GM12878 (cell line): Measurements from ENCODE around the gene SORCS2. TPM values are rescaled to one million over a fixed set of nuclear protein-coding genes. Genes with fewer than 3 reads are reported as not detected.

Source experiments
- ATAC-seq: fragments of 200-7000 bp; cut with Tn5 transposase; 3 replicates; pipeline ENCODE4 v1.9.1; 2020; ENCODE audit warnings: mild to moderate bottlenecking, moderate library complexity
- BruUV-seq: library from RNA; stranded (reverse); fragments of 400-500 nt; replicated peaks from 2 replicates; lab custom pipeline; 2021; lab: Mats Ljungman, UMichigan
- CTCF ChIA-PET: fragments of 300-600 bp; sonication (Branson Sonifier 250); formaldehyde crosslinking; extraction: SDS; loops from one replicate; lab custom pipeline; 2021; ENCODE audit warnings: inconsistent platforms; lab: Yijun Ruan, JAX
- POLR2A ChIA-PET: fragments of 350-600 bp; formaldehyde crosslinking; extraction: SDS; loops from one replicate; lab custom pipeline; 2021; ENCODE audit warnings: inconsistent platforms; lab: Charles Lee
- RAD21 ChIA-PET: fragments of 300-600 bp; sonication (Branson Sonifier 250); formaldehyde crosslinking; loops from one replicate; lab custom pipeline; 2023; ENCODE audit warnings: antibody characterized with exemption; ENCODE audit not compliant: unreplicated experiment; lab: Charles Lee
- SMC1A ChIA-PET: fragments of 300-600 bp; sonication (Branson Sonifier 250); formaldehyde crosslinking; loops from one replicate; lab custom pipeline; 2023; ENCODE audit not compliant: unreplicated experiment, uncharacterized antibody; lab: Charles Lee
- DNase-seq: peaks from one replicate; pipeline ENCODE4 v3.0.0-alpha.2; 2011; ENCODE audit warnings: low read depth, low spot score
- FAIRE-seq: peaks from 3 replicates; lab custom pipeline; 2011; peaks lifted over from hg19 to GRCh38; lab: Jason Lieb, UNC
- H2AFZ ChIP-seq: 2 replicates; pipeline ENCODE4 v1.6.0; 2011; ENCODE audit warnings: low read depth, low read length, control low read depth; ENCODE audit not compliant: control insufficient read depth
- H3K27ac ChIP-seq: 2 replicates; pipeline ENCODE4 v1.5.1; 2011; ENCODE audit warnings: control low read depth; ENCODE audit not compliant: control insufficient read depth, insufficient read depth
- H3K27me3 ChIP-seq, 2 experiments: replicated peaks in 1 of 2; 2 replicates each; pipeline versions ENCODE4 v1.6.0 to v1.6.1; 2011; ENCODE audit warnings: low read length in 1 of 2; ENCODE audit not compliant: control insufficient read depth in 2 of 2, insufficient read depth in 2 of 2
- H3K36me3 ChIP-seq, 2 experiments: 2 replicates each; pipeline ENCODE4 v1.5.1; 2011; ENCODE audit warnings: low read length in 1 of 2; ENCODE audit not compliant: control insufficient read depth in 2 of 2, insufficient read depth in 2 of 2
- H3K4me1 ChIP-seq: 2 replicates; pipeline ENCODE4 v1.6.1; 2011; ENCODE audit warnings: mild to moderate bottlenecking, low read length, moderate library complexity, mixed read lengths; ENCODE audit not compliant: control insufficient read depth, insufficient read depth
- H3K4me2 ChIP-seq: 2 replicates; pipeline ENCODE4 v1.6.0; 2011; ENCODE audit warnings: control low read depth; ENCODE audit not compliant: control insufficient read depth, insufficient read depth
- H3K4me3 ChIP-seq: fragments of 200-600 bp; sonication (generic); 2 replicates; pipeline ENCODE4 v1.5.1; 2016
- H3K79me2 ChIP-seq: 2 replicates; pipeline ENCODE4 v1.6.0; 2011; ENCODE audit warnings: low read length; ENCODE audit not compliant: control insufficient read depth, insufficient read depth
- H3K9ac ChIP-seq: 2 replicates; pipeline ENCODE4 v1.8.0; 2011; ENCODE audit warnings: low read length, control low read depth, mixed read lengths; ENCODE audit not compliant: control insufficient read depth, insufficient read depth
- H3K9me3 ChIP-seq: replicated peaks from 3 replicates; pipeline ENCODE4 v1.5.1; 2011; ENCODE audit warnings: mild to moderate bottlenecking, low read length; ENCODE audit not compliant: control insufficient read depth, insufficient read depth
- H4K20me1 ChIP-seq: 2 replicates; pipeline ENCODE4 v1.6.0; 2011; ENCODE audit not compliant: control insufficient read depth, insufficient read depth
- CUX1 ChIP-seq: IDR thresholded peaks from 2 replicates; pipeline ENCODE4 v1.6.1; 2012; ENCODE audit warnings: improper control_type of control experiment, low read depth, low read length; ENCODE audit not compliant: insufficient replicate concordance
- GABPA ChIP-seq: IDR thresholded peaks from 2 replicates; pipeline ENCODE4 v1.6.1; 2014; ENCODE audit warnings: antibody characterized with exemption, low read depth, mild to moderate bottlenecking, inconsistent platforms
- RELB ChIP-seq: fragments of 450-650 bp; IDR thresholded peaks from 2 replicates; pipeline ENCODE4 v1.6.1; 2017; ENCODE audit warnings: low read depth, mild to moderate bottlenecking, moderate library complexity
- SIX5 ChIP-seq: IDR thresholded peaks from 2 replicates; pipeline ENCODE4 v1.6.1; 2011; ENCODE audit warnings: mild to moderate bottlenecking, low read depth, low read length, moderate library complexity; ENCODE audit not compliant: severe bottlenecking
- WGBS: methylation state at CpG from one replicate; pipeline ENCODE4 v1.1.6; 2016; ENCODE audit warnings: low lambda C conversion rate; ENCODE audit not compliant: insufficient replicate concordance, insufficient coverage; ENCODE audit errors: missing lambda C conversion rate; 5-methylcytosine and 5-hydroxymethylcytosine counted together
- in situ Hi-C: fragments of 300-500 bp; cut with MboI; formaldehyde crosslinking; loops from 9 replicates; pipeline ENCODE4 v1.14.3; 2018; ENCODE audit warnings: mixed read lengths
- intact Hi-C: fragments of 100-400 bp; cut with micrococcal nuclease; formaldehyde crosslinking; loops from one replicate; pipeline ENCODE4 v1.14.2; 2022; ENCODE audit not compliant: unreplicated experiment
- polyA plus RNA-seq, 11 experiments: library from polyadenylated mRNA; depleted of rRNA in 4 of 11; unstranded in 6 of 11; stranded (reverse) in 5 of 11; fragments of >200 nt; fragmentation: Nextera tagmentation in 4 of 11; fragmentation: Illumina TruSeq in 1 of 11; extraction: Ambion mirVana in 4 of 11; extraction: Trizol in 1 of 11; gene quantifications; 1 replicate in 1 of 11; 2 replicates in 10 of 11; pipeline versions ENCODE4 v1.2.1 to v1.2.3, GENCODE V29; 2011 to 2016; ENCODE audit warnings: inconsistent platforms in 2 of 11, missing spikeins in 2 of 11, low read depth in 1 of 11
- total RNA-seq, 4 experiments: library from RNA; depleted of rRNA in 3 of 4; stranded (reverse); fragments of >200 nt in 3 of 4; fragmentation: Illumina TruSeq in 1 of 4; extraction: Trizol in 1 of 4; gene quantifications; 2 replicates each; pipeline versions ENCODE4 v1.2.1 to v1.2.3, GENCODE V29; 2013 to 2021
- TF ChIP-seq, protein P1 (sequence below): IDR thresholded peaks from 2 replicates; pipeline ENCODE4 v1.6.1; 2011; ENCODE audit warnings: low read depth, low read length, improper control_type of control experiment, borderline replicate concordance

Gene SORCS2
- total and polyA plus RNA-seq, 10 of the 15 experiments (the other 5 are each of a cell fraction or from before 2014, with no cell fraction given) = 0.01 to 0.15 (median 0.05) TPM; not detected in 5

GRCh38 chr4:7535094-7535493 lies 342.8 kb downstream of the SORCS2 start:
- CTCF ChIA-PET = no interaction called here
- ATAC-seq (no peak), FAIRE-seq (no peak), DNase-seq (no peak)
- no TSS peak for BruUV-seq
- no peaks in the 10 kb centered on the region for H3K4me1 ChIP-seq
- H2AFZ ChIP-seq = no peak overlapping the region
- no peak overlapping the region for H3K4me2 ChIP-seq
- no peaks in the 10 kb centered on the region for H3K79me2 ChIP-seq
- SMC1A ChIA-PET = no interaction called here
- POLR2A ChIA-PET = no interaction called here
- H3K9ac ChIP-seq = no peak overlapping the region
- H3K36me3 ChIP-seq = no peaks in the 10 kb centered on the region
- H3K4me3 ChIP-seq = no peak overlapping the region
- H3K27me3 ChIP-seq = no peaks in the 10 kb centered on the region
- RAD21 ChIA-PET = no interaction called here
- intact Hi-C loops (no loop called here), in situ Hi-C loops (no loop called here)
- H3K9me3 ChIP-seq = no peaks in the 10 kb centered on the region
- no peaks in the 10 kb centered on the region for H4K20me1 ChIP-seq
- no peak overlapping the region for H3K27ac ChIP-seq
- TF ChIP-seq, protein P1, sequence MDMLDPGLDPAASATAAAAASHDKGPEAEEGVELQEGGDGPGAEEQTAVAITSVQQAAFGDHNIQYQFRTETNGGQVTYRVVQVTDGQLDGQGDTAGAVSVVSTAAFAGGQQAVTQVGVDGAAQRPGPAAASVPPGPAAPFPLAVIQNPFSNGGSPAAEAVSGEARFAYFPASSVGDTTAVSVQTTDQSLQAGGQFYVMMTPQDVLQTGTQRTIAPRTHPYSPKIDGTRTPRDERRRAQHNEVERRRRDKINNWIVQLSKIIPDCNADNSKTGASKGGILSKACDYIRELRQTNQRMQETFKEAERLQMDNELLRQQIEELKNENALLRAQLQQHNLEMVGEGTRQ = no peak
- TF ChIP-seq RELB (no peak), CUX1 (no peak), GABPA (no peak), SIX5 (no peak)
- 47% methylated on average over 10 of the region's 10 CpGs for WGBS
